Epidermal melanocyte (primary cell): ENCODE data around the gene NTPCR.
"Not testable (repeated sequence)": the region's sequence is repeated elsewhere in the genome, so short reads cannot be mapped to it uniquely, and the experiment has no call there.

Source experiments
- DNase-seq: peaks from one replicate; pipeline ENCODE4 v3.0.0; 2011; ENCODE audit warnings: low spot score; ENCODE audit not compliant: insufficient read length

NTPCR gene

GRCh38 chr1:232983817-232984567 lies 33.6 kb downstream of the NTPCR start:
- DNase-seq: no peak

GRCh38 chr1:232984577-232985425 lies 34.4 kb downstream of the NTPCR start:
- no peak for DNase-seq

GRCh38 chr1:232985882-232986526 lies 35.6 kb downstream of the NTPCR start:
- DNase-seq: no peak

GRCh38 chr1:232986527-232986922 lies 36.1 kb downstream of the NTPCR start:
- DNase-seq: no peak

- no peak for DNase-seq
Observed at GRCh38 chr1:232987046-232987773, 36.8 kb downstream of the NTPCR start.

- DNase-seq: no peak
Observed at GRCh38 chr1:232987774-232988140, 37.3 kb downstream of the NTPCR start.

- DNase-seq: no peak
Observed at GRCh38 chr1:232988572-232989040, 38.2 kb downstream of the NTPCR start.

- no peak for DNase-seq
Observed at GRCh38 chr1:232990176-232991128, 40.0 kb downstream of the NTPCR start.

- no peak for DNase-seq
Observed at GRCh38 chr1:232991238-232991637, 40.8 kb downstream of the NTPCR start.

GRCh38 chr1:232992227-232992626 lies 41.8 kb downstream of the NTPCR start:
- DNase-seq: no peak

- no peak for DNase-seq
Observed at GRCh38 chr1:232993555-232993954, 43.1 kb downstream of the NTPCR start.

GRCh38 chr1:232995189-232995588 lies 44.8 kb downstream of the NTPCR start:
- no peak for DNase-seq

GRCh38 chr1:232996143-232996542 lies 45.7 kb downstream of the NTPCR start:
- DNase-seq: no peak

- no peak for DNase-seq
Observed at GRCh38 chr1:232998138-232998537, 47.7 kb downstream of the NTPCR start.

- DNase-seq: no peak
Observed at GRCh38 chr1:232998646-232999045, 48.2 kb downstream of the NTPCR start.

- no peak for DNase-seq
Observed at GRCh38 chr1:232999956-233000625, 49.7 kb downstream of the NTPCR start.

GRCh38 chr1:233003638-233004037 lies 53.2 kb downstream of the NTPCR start:
- not testable (repeated sequence) for DNase-seq

GRCh38 chr1:233004451-233004850 lies 54.0 kb downstream of the NTPCR start:
- no peak for DNase-seq

- DNase-seq: no peak
Observed at GRCh38 chr1:233005156-233005555, 54.7 kb downstream of the NTPCR start.

GRCh38 chr1:233005703-233006102 lies 55.3 kb downstream of the NTPCR start:
- DNase-seq: no peak
